ENCODE results near the gene SP100.

DNA sequence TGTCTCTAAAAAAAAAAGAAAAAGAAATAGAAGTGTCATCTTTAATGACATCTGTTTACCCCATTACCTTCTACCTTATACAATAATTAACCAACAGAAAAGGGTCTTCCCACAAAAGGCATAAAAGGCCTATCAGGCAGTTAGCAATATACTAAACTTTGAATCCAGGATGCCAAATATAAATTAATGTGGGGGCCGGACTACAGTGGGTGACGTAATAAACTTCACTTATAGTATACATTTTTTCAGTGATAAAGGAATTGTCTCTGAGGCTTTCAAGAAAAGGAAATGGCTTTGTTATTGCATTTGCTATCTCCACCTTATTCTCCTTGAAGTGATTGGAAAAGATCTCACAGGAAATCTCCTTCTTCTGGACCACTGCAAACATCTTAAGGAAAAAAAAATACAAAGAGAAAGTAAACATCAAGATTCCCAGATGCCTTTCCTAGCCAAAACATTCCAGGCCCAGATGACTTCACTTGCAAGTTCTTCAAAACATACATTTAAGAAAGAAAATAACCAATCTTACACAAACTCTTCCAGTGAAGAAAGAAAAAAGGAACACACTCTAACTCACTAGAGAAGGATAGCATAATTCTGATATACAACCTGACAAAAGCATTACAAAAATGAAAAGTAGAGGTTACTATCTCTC lies 170.5 kb downstream of the SP100 start:
- TF ChIP-seq EZH2phosphoT487 (IDR thresholded peaks at IDR 0.05; ENCODE audit: insufficient read depth, low read depth): no peak
- TF ChIP-seq EZH2 (IDR thresholded peaks at IDR 0.05; ENCODE audit: insufficient read depth, poor library complexity, severe bottlenecking): no peak

Data from GM23248 (cell line).